PC-9 (cell line): ENCODE measurements around the gene DCP2.

Experiments used
- EZH2 ChIP-seq: fragments of 200-600 bp; sonication (generic); IDR thresholded peaks from 2 replicates; pipeline ENCODE4 v1.8.0; 2017; ENCODE audit warnings: antibody characterized with exemption, low read depth
- TF ChIP-seq, protein P1 (sequence below): fragments of 200-600 bp; sonication (generic); conservative IDR thresholded peaks from 2 replicates; pipeline ENCODE4 v1.6.1; 2017; ENCODE audit warnings: mixed run types, antibody characterized with exemption, mild to moderate bottlenecking, moderate library complexity

DNA sequence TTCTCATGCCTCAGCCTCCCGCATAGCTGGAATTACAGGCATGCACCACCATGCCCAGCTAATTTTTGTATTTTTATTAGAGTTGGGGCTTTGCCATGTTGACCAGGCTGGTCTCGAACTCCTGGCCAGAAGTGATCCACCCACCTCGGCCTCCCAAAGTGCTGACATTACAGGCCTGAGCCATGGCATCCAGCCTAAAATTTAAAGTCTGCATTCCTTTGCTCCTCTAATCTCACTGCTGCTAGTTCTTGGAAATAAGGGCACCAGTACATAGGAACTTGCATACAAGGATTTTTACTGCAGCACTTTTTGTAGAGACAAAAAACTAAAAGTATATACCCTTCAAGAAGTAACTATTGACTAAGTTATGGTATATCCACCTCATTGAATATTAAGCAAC, 20.0 kb upstream of the DCP2 start:
- TF ChIP-seq, protein P1, sequence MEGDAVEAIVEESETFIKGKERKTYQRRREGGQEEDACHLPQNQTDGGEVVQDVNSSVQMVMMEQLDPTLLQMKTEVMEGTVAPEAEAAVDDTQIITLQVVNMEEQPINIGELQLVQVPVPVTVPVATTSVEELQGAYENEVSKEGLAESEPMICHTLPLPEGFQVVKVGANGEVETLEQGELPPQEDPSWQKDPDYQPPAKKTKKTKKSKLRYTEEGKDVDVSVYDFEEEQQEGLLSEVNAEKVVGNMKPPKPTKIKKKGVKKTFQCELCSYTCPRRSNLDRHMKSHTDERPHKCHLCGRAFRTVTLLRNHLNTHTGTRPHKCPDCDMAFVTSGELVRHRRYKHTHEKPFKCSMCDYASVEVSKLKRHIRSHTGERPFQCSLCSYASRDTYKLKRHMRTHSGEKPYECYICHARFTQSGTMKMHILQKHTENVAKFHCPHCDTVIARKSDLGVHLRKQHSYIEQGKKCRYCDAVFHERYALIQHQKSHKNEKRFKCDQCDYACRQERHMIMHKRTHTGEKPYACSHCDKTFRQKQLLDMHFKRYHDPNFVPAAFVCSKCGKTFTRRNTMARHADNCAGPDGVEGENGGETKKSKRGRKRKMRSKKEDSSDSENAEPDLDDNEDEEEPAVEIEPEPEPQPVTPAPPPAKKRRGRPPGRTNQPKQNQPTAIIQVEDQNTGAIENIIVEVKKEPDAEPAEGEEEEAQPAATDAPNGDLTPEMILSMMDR = no peak
- TF ChIP-seq EZH2 = no peak
